ENCODE results near the gene PIK3C2G. TPM values are rescaled to one million over a fixed set of nuclear protein-coding genes. Genes with fewer than 3 reads are reported as not detected.

The PIK3C2G gene
- total RNA-seq, 1 donor from 2014 or later, result 1.4 TPM

Other genes with a start within 250 kb of the PIK3C2G start
- 4.5 TPM for gene RERGL, start 171.3 kb upstream of the PIK3C2G start, total RNA-seq